ENCODE data around the gene GPR142. TPM values are rescaled to one million over a fixed set of nuclear protein-coding genes. Genes with fewer than 3 reads are reported as not detected.
A peak's percentile ranks its signal among the peaks of the same experiment; 100 is the strongest.

GPR142 gene
- total RNA-seq, 1 donor: not detected

DNA sequence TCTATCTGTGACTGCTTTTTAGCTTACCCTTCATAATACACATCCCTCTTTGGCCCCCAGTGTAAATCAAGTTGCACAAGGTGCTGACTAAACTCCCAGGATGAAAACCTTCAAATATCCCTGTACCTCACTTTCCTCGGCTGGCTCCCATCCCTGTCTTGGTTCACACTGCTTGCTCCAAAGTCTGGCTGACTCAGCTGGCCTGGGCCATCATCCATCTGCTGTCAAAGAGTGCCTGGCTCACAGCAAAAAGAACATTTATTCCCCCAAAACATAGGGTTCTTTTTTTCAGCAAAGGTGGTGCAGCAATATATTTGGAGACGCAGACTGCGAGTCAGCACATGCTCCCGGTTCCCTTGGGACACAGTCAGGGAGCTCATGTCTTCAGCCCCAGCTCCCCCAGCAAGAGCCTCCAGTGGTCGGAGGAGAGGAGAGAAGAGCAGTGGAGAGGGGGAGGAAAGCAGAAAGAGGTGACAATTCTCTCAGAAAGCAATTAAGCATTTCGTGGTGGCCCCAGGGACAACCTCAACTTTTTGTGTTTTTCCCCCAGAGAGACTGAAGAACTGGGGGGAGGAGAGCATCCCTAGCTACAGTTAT, 26.1 kb downstream of the GPR142 start:
- no peak overlapping the region for H3K4me3 ChIP-seq (ENCODE audit: insufficient read depth, low read length)
- H3K4me1 ChIP-seq (ENCODE audit: insufficient read depth, low read length): no peaks in the 10 kb centered on the region
- no peak overlapping the region for H3K27ac ChIP-seq (ENCODE audit: low read depth, low read length)
- no peaks in the 10 kb centered on the region for H3K36me3 ChIP-seq (ENCODE audit: insufficient read depth, low read length)
- no peak overlapping the region for H3K4me2 ChIP-seq (ENCODE audit: insufficient read depth, low read length)
- H2AFZ ChIP-seq (ENCODE audit: low read length): no peak overlapping the region
- TF ChIP-seq CTCF (IDR thresholded peaks at IDR 0.05; ENCODE audit: extremely low read depth, low read depth, low read length): no peak
- H4K20me1 ChIP-seq (ENCODE audit: insufficient read depth, low read length): no peaks in the 10 kb centered on the region
- no peaks in the 10 kb centered on the region for H3K27me3 ChIP-seq (ENCODE audit: insufficient read depth, low read length)
- H3K79me2 ChIP-seq (ENCODE audit: insufficient read depth, low read length): no peaks in the 10 kb centered on the region
- DNase-seq (ENCODE audit: insufficient read length, low spot score, missing footprints): peak; percentile 73
- H3K9me3 ChIP-seq (ENCODE audit: low read depth, low read length): no peaks in the 10 kb centered on the region

GRCh38 chr17:74394275-74394950, 27.1 kb downstream of the GPR142 start:
- H2AFZ ChIP-seq (ENCODE audit: low read length): no peak overlapping the region
- H3K4me1 ChIP-seq (ENCODE audit: insufficient read depth, low read length): no peaks in the 10 kb centered on the region
- no peak for DNase-seq (ENCODE audit: insufficient read length, low spot score, missing footprints)
- H3K36me3 ChIP-seq (ENCODE audit: insufficient read depth, low read length): no peaks in the 10 kb centered on the region
- no peak overlapping the region for H3K27ac ChIP-seq (ENCODE audit: low read depth, low read length)
- no peak for TF ChIP-seq CTCF (IDR thresholded peaks at IDR 0.05; ENCODE audit: extremely low read depth, low read depth, low read length)
- H3K4me3 ChIP-seq (ENCODE audit: insufficient read depth, low read length): no peak overlapping the region
- H4K20me1 ChIP-seq (ENCODE audit: insufficient read depth, low read length): no peaks in the 10 kb centered on the region
- no peaks in the 10 kb centered on the region for H3K9me3 ChIP-seq (ENCODE audit: low read depth, low read length)
- no peak overlapping the region for H3K4me2 ChIP-seq (ENCODE audit: insufficient read depth, low read length)
- H3K79me2 ChIP-seq (ENCODE audit: insufficient read depth, low read length): no peaks in the 10 kb centered on the region
- H3K27me3 ChIP-seq (ENCODE audit: insufficient read depth, low read length): no peaks in the 10 kb centered on the region

DNA sequence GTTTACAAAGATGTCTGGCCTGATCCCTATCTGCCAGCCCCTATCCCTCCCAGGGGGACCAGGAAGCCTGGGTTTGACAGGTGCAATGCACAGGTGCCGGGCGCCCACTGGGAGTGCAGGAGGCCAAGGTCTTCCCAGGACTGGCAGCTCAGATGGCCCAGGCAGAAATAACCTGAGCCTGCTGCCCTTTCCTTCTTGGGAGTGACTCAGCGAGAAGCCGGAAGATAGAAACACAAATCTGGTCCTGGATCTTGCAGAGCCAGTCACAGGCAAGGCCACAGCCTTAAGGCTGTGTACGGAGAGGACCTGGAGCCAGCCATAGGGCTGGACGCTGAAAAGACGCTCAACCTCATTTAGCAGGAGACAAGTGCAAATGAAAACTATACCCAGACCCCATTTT, 27.7 kb downstream of the GPR142 start:
- no peaks in the 10 kb centered on the region for H3K79me2 ChIP-seq (ENCODE audit: insufficient read depth, low read length)

More for the DNA sequence above, 27.7 kb downstream of the GPR142 start:
- TF ChIP-seq CTCF (IDR thresholded peaks at IDR 0.05; ENCODE audit: extremely low read depth, low read depth, low read length): no peak
- H2AFZ ChIP-seq (ENCODE audit: low read length): no peak overlapping the region
- no peaks in the 10 kb centered on the region for H3K4me1 ChIP-seq (ENCODE audit: insufficient read depth, low read length)
- peak; percentile 50 for DNase-seq (ENCODE audit: insufficient read length, low spot score, missing footprints)
- no peaks in the 10 kb centered on the region for H3K27me3 ChIP-seq (ENCODE audit: insufficient read depth, low read length)
- no peaks in the 10 kb centered on the region for H3K9me3 ChIP-seq (ENCODE audit: low read depth, low read length)
- H3K36me3 ChIP-seq (ENCODE audit: insufficient read depth, low read length): no peaks in the 10 kb centered on the region
- no peaks in the 10 kb centered on the region for H4K20me1 ChIP-seq (ENCODE audit: insufficient read depth, low read length)
- no peak overlapping the region for H3K4me2 ChIP-seq (ENCODE audit: insufficient read depth, low read length)
- H3K4me3 ChIP-seq (ENCODE audit: insufficient read depth, low read length): no peak overlapping the region
- no peak overlapping the region for H3K27ac ChIP-seq (ENCODE audit: low read depth, low read length)

All from osteoblast (primary cell).